GM12878 (cell line): ENCODE results near the gene ATP8B1. TPM values are rescaled to one million over a fixed set of nuclear protein-coding genes. Genes with fewer than 3 reads are reported as not detected.
A peak's percentile ranks its signal among the peaks of the same experiment; 100 is the strongest.

Source experiments
- CBFB ChIP-seq: IDR thresholded peaks from 2 replicates; pipeline ENCODE4 v1.6.1; 2016; ENCODE audit warnings: antibody characterized with exemption, low read depth
- CBX5 ChIP-seq: sonication (generic); IDR thresholded peaks from 2 replicates; pipeline ENCODE4 v1.6.1; 2016; ENCODE audit warnings: low read depth, moderate library complexity, mild to moderate bottlenecking, inconsistent platforms
- ETV6 ChIP-seq, 2 experiments: fragments of 450-650 bp in 1 of 2; IDR thresholded peaks in 1 of 2; conservative IDR thresholded peaks in 1 of 2; 2 replicates each; pipeline ENCODE4 v1.6.1; 2014; ENCODE audit warnings: antibody characterized with exemption in 1 of 2, borderline replicate concordance in 1 of 2, low read depth in 1 of 2, mild to moderate bottlenecking in 1 of 2, moderate library complexity in 1 of 2
- IKZF2 ChIP-seq, 2 experiments: fragments of 450-650 bp; IDR thresholded peaks; 2 replicates each; pipeline ENCODE4 v1.6.1; 2017; ENCODE audit warnings: mild to moderate bottlenecking in 2 of 2, moderate library complexity in 2 of 2
- MEF2A ChIP-seq: IDR thresholded peaks from 2 replicates; pipeline ENCODE4 v1.6.1; 2011; ENCODE audit warnings: low read depth, mild to moderate bottlenecking, low read length, moderate library complexity; ENCODE audit not compliant: insufficient read depth
- POLR2AphosphoS5 ChIP-seq: IDR thresholded peaks from 2 replicates; pipeline ENCODE4 v1.6.1; 2011; ENCODE audit warnings: mild to moderate bottlenecking, low read length, inconsistent platforms
- RAD21 ChIP-seq: IDR thresholded peaks from 2 replicates; pipeline ENCODE4 v1.6.1; 2011; ENCODE audit warnings: mild to moderate bottlenecking, low read depth, low read length, moderate library complexity; ENCODE audit not compliant: insufficient read depth
- SP1 ChIP-seq: IDR thresholded peaks from one replicate; pipeline ENCODE4 v1.6.1; 2011; ENCODE audit warnings: low read depth, low read length
- TARDBP ChIP-seq: IDR thresholded peaks from 2 replicates; pipeline ENCODE4 v1.6.1; 2016; ENCODE audit warnings: borderline replicate concordance
- ZNF217 ChIP-seq: fragments of 450-650 bp; IDR thresholded peaks from 2 replicates; pipeline ENCODE4 v1.6.1; 2017; ENCODE audit warnings: antibody characterized with exemption, mild to moderate bottlenecking
- polyA plus RNA-seq, 11 experiments: library from polyadenylated mRNA; depleted of rRNA in 4 of 11; unstranded in 6 of 11; stranded (reverse) in 5 of 11; fragments of >200 nt; fragmentation: Nextera tagmentation in 4 of 11; fragmentation: Illumina TruSeq in 1 of 11; extraction: Ambion mirVana in 4 of 11; extraction: Trizol in 1 of 11; gene quantifications; 1 replicate in 1 of 11; 2 replicates in 10 of 11; pipeline versions ENCODE4 v1.2.1 to v1.2.3, GENCODE V29; 2011 to 2016; ENCODE audit warnings: inconsistent platforms in 2 of 11, missing spikeins in 2 of 11, low read depth in 1 of 11
- total RNA-seq, 4 experiments: library from RNA; depleted of rRNA in 3 of 4; stranded (reverse); fragments of >200 nt in 3 of 4; fragmentation: Illumina TruSeq in 1 of 4; extraction: Trizol in 1 of 4; gene quantifications; 2 replicates each; pipeline versions ENCODE4 v1.2.1 to v1.2.3, GENCODE V29; 2013 to 2021
- TF ChIP-seq, protein P1 (sequence below): IDR thresholded peaks from 2 replicates; pipeline ENCODE4 v1.6.1; 2012; ENCODE audit warnings: low read depth, low read length, improper control_type of control experiment
- TF ChIP-seq, protein P2 (sequence below): fragments of 450-650 bp; IDR thresholded peaks from 2 replicates; pipeline ENCODE4 v1.6.1; 2018; ENCODE audit warnings: borderline replicate concordance, mild to moderate bottlenecking; ENCODE audit not compliant: partially characterized antibody
- TF ChIP-seq, protein P3 (sequence below): fragments of 450-650 bp; IDR thresholded peaks from 2 replicates; pipeline ENCODE4 v1.6.1; 2016; ENCODE audit warnings: mild to moderate bottlenecking, moderate library complexity, borderline replicate concordance
- TF ChIP-seq, protein P4 (sequence below): fragments of 450-650 bp; IDR thresholded peaks from 2 replicates; pipeline ENCODE4 v1.6.1; 2017; ENCODE audit warnings: mild to moderate bottlenecking, moderate library complexity

The ATP8B1 gene
- total and polyA plus RNA-seq, 10 of the 15 experiments (the other 5 are each of a cell fraction or from before 2014, with no cell fraction given), result 0.03 to 0.37 (median 0.11) TPM

DNA sequence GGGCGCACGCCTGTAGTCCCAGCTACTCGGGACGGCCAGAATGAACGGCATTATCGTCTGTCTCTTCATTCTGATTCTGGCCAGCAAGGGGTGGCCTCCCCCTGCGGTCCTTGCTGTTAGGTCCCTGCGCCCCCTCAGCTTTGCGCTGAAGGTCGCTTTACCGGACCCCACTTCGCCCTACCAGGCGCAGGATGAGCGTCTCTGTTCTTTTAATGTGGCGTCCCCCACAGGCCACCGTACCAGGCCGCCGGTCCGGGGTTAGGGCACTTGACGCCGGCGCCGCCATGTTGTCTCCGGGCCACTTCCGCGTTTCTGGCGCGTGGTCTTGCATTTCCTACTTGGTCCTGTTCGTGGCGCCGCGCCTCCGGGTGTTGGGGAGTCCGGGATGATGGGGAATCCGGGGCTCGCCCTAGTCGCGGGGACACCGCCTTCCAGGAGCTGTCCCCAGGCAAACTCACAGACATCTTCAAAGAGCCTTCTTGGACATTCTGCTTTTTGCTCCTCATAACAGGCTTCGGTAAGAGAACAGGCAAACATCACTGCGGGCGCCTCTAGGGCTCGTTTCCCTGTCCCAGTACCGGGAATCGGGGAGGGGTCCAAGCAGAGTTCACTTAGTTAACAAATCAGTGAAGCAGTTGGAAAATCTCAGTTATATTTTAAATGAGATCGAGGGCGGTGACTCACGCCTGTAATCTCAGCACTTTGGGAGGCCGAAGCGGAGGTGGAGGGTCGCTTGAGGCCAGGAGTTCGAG, 172.9 kb downstream of the ATP8B1 start (continued):
- TF ChIP-seq, protein P1, sequence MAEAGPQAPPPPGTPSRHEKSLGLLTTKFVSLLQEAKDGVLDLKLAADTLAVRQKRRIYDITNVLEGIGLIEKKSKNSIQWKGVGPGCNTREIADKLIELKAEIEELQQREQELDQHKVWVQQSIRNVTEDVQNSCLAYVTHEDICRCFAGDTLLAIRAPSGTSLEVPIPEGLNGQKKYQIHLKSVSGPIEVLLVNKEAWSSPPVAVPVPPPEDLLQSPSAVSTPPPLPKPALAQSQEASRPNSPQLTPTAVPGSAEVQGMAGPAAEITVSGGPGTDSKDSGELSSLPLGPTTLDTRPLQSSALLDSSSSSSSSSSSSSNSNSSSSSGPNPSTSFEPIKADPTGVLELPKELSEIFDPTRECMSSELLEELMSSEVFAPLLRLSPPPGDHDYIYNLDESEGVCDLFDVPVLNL, result no peak
- peak; percentile 82 for TF ChIP-seq RAD21
- TF ChIP-seq, protein P2, sequence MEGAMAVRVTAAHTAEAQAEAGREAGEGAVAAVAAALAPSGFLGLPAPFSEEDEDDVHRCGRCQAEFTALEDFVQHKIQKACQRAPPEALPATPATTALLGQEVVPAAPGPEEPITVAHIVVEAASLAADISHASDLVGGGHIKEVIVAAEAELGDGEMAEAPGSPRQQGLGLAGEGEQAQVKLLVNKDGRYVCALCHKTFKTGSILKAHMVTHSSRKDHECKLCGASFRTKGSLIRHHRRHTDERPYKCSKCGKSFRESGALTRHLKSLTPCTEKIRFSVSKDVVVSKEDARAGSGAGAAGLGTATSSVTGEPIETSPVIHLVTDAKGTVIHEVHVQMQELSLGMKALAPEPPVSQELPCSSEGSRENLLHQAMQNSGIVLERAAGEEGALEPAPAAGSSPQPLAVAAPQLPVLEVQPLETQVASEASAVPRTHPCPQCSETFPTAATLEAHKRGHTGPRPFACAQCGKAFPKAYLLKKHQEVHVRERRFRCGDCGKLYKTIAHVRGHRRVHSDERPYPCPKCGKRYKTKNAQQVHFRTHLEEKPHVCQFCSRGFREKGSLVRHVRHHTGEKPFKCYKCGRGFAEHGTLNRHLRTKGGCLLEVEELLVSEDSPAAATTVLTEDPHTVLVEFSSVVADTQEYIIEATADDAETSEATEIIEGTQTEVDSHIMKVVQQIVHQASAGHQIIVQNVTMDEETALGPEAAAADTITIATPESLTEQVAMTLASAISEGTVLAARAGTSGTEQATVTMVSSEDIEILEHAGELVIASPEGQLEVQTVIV, result peak; percentile 92
- TF ChIP-seq, protein P3, sequence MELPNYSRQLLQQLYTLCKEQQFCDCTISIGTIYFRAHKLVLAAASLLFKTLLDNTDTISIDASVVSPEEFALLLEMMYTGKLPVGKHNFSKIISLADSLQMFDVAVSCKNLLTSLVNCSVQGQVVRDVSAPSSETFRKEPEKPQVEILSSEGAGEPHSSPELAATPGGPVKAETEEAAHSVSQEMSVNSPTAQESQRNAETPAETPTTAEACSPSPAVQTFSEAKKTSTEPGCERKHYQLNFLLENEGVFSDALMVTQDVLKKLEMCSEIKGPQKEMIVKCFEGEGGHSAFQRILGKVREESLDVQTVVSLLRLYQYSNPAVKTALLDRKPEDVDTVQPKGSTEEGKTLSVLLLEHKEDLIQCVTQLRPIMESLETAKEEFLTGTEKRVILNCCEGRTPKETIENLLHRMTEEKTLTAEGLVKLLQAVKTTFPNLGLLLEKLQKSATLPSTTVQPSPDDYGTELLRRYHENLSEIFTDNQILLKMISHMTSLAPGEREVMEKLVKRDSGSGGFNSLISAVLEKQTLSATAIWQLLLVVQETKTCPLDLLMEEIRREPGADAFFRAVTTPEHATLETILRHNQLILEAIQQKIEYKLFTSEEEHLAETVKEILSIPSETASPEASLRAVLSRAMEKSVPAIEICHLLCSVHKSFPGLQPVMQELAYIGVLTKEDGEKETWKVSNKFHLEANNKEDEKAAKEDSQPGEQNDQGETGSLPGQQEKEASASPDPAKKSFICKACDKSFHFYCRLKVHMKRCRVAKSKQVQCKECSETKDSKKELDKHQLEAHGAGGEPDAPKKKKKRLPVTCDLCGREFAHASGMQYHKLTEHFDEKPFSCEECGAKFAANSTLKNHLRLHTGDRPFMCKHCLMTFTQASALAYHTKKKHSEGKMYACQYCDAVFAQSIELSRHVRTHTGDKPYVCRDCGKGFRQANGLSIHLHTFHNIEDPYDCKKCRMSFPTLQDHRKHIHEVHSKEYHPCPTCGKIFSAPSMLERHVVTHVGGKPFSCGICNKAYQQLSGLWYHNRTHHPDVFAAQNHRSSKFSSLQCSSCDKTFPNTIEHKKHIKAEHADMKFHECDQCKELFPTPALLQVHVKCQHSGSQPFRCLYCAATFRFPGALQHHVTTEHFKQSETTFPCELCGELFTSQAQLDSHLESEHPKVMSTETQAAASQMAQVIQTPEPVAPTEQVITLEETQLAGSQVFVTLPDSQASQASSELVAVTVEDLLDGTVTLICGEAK, result peak; percentile 54; the same call in 1 of the 2 replicates
- TF ChIP-seq ZNF217, result peak; percentile 74
- 0 out of 2 replicates have a peak, but pooled peaks have one; percentile 72 for TF ChIP-seq CBX5
- peak; percentile 77 to 86 for TF ChIP-seq IKZF2 (IDR thresholded peaks at IDR 0.05)
- TF ChIP-seq SP1, result peak; percentile 44
- TF ChIP-seq POLR2AphosphoS5, result peak; percentile 25; the same call in 1 of the 2 replicates
- TF ChIP-seq CBFB, result peak; percentile 53; the same call in 1 of the 2 replicates
- TF ChIP-seq, protein P4, sequence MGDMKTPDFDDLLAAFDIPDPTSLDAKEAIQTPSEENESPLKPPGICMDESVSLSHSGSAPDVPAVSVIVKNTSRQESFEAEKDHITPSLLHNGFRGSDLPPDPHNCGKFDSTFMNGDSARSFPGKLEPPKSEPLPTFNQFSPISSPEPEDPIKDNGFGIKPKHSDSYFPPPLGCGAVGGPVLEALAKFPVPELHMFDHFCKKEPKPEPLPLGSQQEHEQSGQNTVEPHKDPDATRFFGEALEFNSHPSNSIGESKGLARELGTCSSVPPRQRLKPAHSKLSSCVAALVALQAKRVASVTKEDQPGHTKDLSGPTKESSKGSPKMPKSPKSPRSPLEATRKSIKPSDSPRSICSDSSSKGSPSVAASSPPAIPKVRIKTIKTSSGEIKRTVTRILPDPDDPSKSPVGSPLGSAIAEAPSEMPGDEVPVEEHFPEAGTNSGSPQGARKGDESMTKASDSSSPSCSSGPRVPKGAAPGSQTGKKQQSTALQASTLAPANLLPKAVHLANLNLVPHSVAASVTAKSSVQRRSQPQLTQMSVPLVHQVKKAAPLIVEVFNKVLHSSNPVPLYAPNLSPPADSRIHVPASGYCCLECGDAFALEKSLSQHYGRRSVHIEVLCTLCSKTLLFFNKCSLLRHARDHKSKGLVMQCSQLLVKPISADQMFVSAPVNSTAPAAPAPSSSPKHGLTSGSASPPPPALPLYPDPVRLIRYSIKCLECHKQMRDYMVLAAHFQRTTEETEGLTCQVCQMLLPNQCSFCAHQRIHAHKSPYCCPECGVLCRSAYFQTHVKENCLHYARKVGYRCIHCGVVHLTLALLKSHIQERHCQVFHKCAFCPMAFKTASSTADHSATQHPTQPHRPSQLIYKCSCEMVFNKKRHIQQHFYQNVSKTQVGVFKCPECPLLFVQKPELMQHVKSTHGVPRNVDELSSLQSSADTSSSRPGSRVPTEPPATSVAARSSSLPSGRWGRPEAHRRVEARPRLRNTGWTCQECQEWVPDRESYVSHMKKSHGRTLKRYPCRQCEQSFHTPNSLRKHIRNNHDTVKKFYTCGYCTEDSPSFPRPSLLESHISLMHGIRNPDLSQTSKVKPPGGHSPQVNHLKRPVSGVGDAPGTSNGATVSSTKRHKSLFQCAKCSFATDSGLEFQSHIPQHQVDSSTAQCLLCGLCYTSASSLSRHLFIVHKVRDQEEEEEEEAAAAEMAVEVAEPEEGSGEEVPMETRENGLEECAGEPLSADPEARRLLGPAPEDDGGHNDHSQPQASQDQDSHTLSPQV, result peak; percentile 68; the same call in 1 of the 2 replicates
- peak; percentile 93 for TF ChIP-seq TARDBP
- TF ChIP-seq MEF2A, result peak; percentile 40; the same call in 1 of the 2 replicates
- TF ChIP-seq ETV6 (conservative IDR thresholded peaks at IDR 0.05 in 1 of 2, IDR thresholded peaks at IDR 0.05 in 1 of 2; ENCODE audit: borderline replicate concordance in 1 of 2, low read depth in 1 of 2), result 0 out of 4 replicates have a peak, but pooled peaks of 1 of the 2 experiments have one; percentile 12
